DOHH2 (cell line): ENCODE results near the gene DTHD1.

Experiments
- EZH2phosphoT487 ChIP-seq: fragments of 200-600 bp; sonication (generic); IDR thresholded peaks from 2 replicates; pipeline ENCODE4 v1.6.1; 2017; ENCODE audit warnings: borderline replicate concordance, mild to moderate bottlenecking, antibody characterized with exemption, low read length, moderate library complexity, mixed read lengths
- TF ChIP-seq, protein P1 (sequence below): fragments of 200-600 bp; sonication (generic); IDR thresholded peaks from one replicate; pipeline ENCODE4 v1.5.1; 2014; ENCODE audit warnings: antibody characterized with exemption, mild to moderate bottlenecking, low read depth, low read length; ENCODE audit not compliant: poor library complexity, severe bottlenecking

DNA sequence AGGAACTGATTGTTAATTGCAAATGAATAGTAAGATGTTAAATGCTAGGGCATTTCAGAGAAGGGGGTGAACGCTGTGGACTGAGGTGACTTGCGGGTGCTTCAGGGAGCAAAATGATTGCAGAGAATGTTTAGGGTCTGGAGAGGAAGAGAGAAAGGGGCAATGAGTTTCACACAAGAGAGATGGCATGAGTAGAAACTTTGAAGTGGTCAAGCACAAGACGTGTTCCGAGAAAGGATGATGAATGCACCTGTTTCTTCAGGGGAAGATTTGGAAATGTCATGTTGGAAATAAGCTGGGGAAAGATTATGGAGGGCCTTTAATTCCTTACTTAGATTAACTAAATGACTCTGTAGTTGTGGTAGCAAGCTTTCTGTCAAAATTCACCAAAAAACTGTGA lies 43.4 kb downstream of the DTHD1 start:
- TF ChIP-seq, protein P1, sequence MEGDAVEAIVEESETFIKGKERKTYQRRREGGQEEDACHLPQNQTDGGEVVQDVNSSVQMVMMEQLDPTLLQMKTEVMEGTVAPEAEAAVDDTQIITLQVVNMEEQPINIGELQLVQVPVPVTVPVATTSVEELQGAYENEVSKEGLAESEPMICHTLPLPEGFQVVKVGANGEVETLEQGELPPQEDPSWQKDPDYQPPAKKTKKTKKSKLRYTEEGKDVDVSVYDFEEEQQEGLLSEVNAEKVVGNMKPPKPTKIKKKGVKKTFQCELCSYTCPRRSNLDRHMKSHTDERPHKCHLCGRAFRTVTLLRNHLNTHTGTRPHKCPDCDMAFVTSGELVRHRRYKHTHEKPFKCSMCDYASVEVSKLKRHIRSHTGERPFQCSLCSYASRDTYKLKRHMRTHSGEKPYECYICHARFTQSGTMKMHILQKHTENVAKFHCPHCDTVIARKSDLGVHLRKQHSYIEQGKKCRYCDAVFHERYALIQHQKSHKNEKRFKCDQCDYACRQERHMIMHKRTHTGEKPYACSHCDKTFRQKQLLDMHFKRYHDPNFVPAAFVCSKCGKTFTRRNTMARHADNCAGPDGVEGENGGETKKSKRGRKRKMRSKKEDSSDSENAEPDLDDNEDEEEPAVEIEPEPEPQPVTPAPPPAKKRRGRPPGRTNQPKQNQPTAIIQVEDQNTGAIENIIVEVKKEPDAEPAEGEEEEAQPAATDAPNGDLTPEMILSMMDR, result no peak
- TF ChIP-seq EZH2phosphoT487, result no peak
